Measurements from ENCODE around the gene PTBP3. TPM values are rescaled to one million over a fixed set of nuclear protein-coding genes. Genes with fewer than 3 reads are reported as not detected.

PTBP3 gene
- total RNA-seq, 1 donor from 2014 or later = 12.7 TPM

- Histone ChIP-seq H3K9me3 (replicated peaks) (no peaks in the 10 kb centered on the region), H3K36me3 (peaks cover 25% of the 10 kb centered on the region), H3K4me3 (no peak overlapping the region), H3K27ac (replicated peaks) (no peak overlapping the region), H3K27me3 (ENCODE audit: low read depth) (no peaks in the 10 kb centered on the region), H3K4me1 (no peaks in the 10 kb centered on the region)
- TF ChIP-seq CTCF (IDR thresholded peaks at IDR 0.05; ENCODE audit: borderline replicate concordance) = no peak
- intact Hi-C loops (cut with micrococcal nuclease) = no loop called here
- DNase-seq = no peak
Measured at GRCh38 chr9:112247090-112247489, 86.3 kb downstream of the PTBP3 start.

- no peak for DNase-seq
- no peaks in the 10 kb centered on the region for H3K9me3 ChIP-seq (replicated peaks)
- intact Hi-C loops (cut with micrococcal nuclease) = no loop called here
- no peak overlapping the region for H3K4me3 ChIP-seq
- H3K36me3 ChIP-seq = peaks cover 16% of the 10 kb centered on the region
- H3K4me1 ChIP-seq = no peaks in the 10 kb centered on the region
- no peak for TF ChIP-seq CTCF (IDR thresholded peaks at IDR 0.05; ENCODE audit: borderline replicate concordance)
- no peak overlapping the region for H3K27ac ChIP-seq (replicated peaks)
- H3K27me3 ChIP-seq (ENCODE audit: low read depth) = no peaks in the 10 kb centered on the region
Measured at GRCh38 chr9:112245126-112245525, 88.3 kb downstream of the PTBP3 start.

GRCh38 chr9:112242147-112242804 lies 91.1 kb downstream of the PTBP3 start:
- no peak for TF ChIP-seq CTCF (IDR thresholded peaks at IDR 0.05; ENCODE audit: borderline replicate concordance)
- Histone ChIP-seq H3K27ac (replicated peaks) (no peak overlapping the region), H3K4me1 (no peaks in the 10 kb centered on the region), H3K27me3 (ENCODE audit: low read depth) (no peaks in the 10 kb centered on the region), H3K9me3 (replicated peaks) (peaks cover 6% of the 10 kb centered on the region), H3K36me3 (peaks cover 18% of the 10 kb centered on the region), H3K4me3 (no peak overlapping the region)
- intact Hi-C loops (cut with micrococcal nuclease) = no loop called here
- no peak for DNase-seq

GRCh38 chr9:112241491-112241890 lies 91.9 kb downstream of the PTBP3 start:
- Histone ChIP-seq H3K9me3 (replicated peaks) (peaks cover 6% of the 10 kb centered on the region), H3K4me1 (no peaks in the 10 kb centered on the region), H3K36me3 (peaks cover 20% of the 10 kb centered on the region), H3K4me3 (no peak overlapping the region), H3K27me3 (ENCODE audit: low read depth) (no peaks in the 10 kb centered on the region), H3K27ac (replicated peaks) (no peak overlapping the region)
- TF ChIP-seq CTCF (IDR thresholded peaks at IDR 0.05; ENCODE audit: borderline replicate concordance) = no peak
- intact Hi-C loops (cut with micrococcal nuclease) = no loop called here
- no peak for DNase-seq

- Histone ChIP-seq H3K27me3 (ENCODE audit: low read depth) (no peaks in the 10 kb centered on the region), H3K36me3 (peaks cover 17% of the 10 kb centered on the region), H3K4me1 (no peaks in the 10 kb centered on the region), H3K9me3 (replicated peaks) (peaks cover 6% of the 10 kb centered on the region), H3K4me3 (no peak overlapping the region), H3K27ac (replicated peaks) (no peak overlapping the region)
- intact Hi-C loops (cut with micrococcal nuclease) = no loop called here
- no peak for TF ChIP-seq CTCF (IDR thresholded peaks at IDR 0.05; ENCODE audit: borderline replicate concordance)
- no peak for DNase-seq
Measured at GRCh38 chr9:112239708-112240107, 93.7 kb downstream of the PTBP3 start.

Data from left ventricle myocardium inferior (tissue), 1 donor.